CD14-positive monocyte (primary cell): ENCODE measurements around the gene ASTN2. TPM values are rescaled to one million over a fixed set of nuclear protein-coding genes. Genes with fewer than 3 reads are reported as not detected.

Source experiments
- DNase-seq, 3 donors: peaks; one replicate each; pipeline ENCODE4 v3.0.0-alpha.2; 2011 to 2022
- H2AFZ ChIP-seq: 2 replicates; pipeline ENCODE4 v1.6.0; 2012; ENCODE audit warnings: mild to moderate bottlenecking, low read depth, low read length, inconsistent platforms; ENCODE audit not compliant: insufficient read depth, poor library complexity, severe bottlenecking
- H3K27ac ChIP-seq, 2 donors: 1 replicate in 1 of 2; 2 replicates in 1 of 2; pipeline ENCODE4 v1.5.1; 2012 to 2013; ENCODE audit warnings: low read length in 2 of 2, control low read depth in 1 of 2, inconsistent platforms in 1 of 2, low read depth in 1 of 2, mild to moderate bottlenecking in 1 of 2
- H3K27me3 ChIP-seq, 2 donors: one replicate each; pipeline versions ENCODE4 v1.6.0 to v1.6.1; 2011 to 2013; ENCODE audit warnings: low read length in 2 of 2; ENCODE audit not compliant: control insufficient read depth in 2 of 2, insufficient read depth in 2 of 2
- H3K36me3 ChIP-seq, 2 donors: replicated peaks in 1 of 2; 1 replicate in 1 of 2; 2 replicates in 1 of 2; pipeline versions ENCODE4 v1.5.1 to v1.6.1; 2012 to 2013; ENCODE audit warnings: low read length in 2 of 2, control low read depth in 1 of 2, inconsistent platforms in 1 of 2, mild to moderate bottlenecking in 1 of 2; ENCODE audit not compliant: insufficient read depth in 2 of 2, control insufficient read depth in 1 of 2
- H3K4me1 ChIP-seq, 2 donors: 1 replicate in 1 of 2; 2 replicates in 1 of 2; pipeline versions ENCODE4 v1.5.1 to v1.6.1; 2012 to 2013; ENCODE audit warnings: low read length in 2 of 2, control low read depth in 1 of 2, inconsistent platforms in 1 of 2, mild to moderate bottlenecking in 1 of 2, moderate library complexity in 1 of 2; ENCODE audit not compliant: insufficient read depth in 2 of 2, control insufficient read depth in 1 of 2
- H3K4me2 ChIP-seq: replicated peaks from 2 replicates; pipeline ENCODE3; 2012; ENCODE audit warnings: low read length, moderate library complexity, mild to moderate bottlenecking; ENCODE audit not compliant: poor library complexity, severe bottlenecking; ENCODE audit errors: extremely low read depth
- H3K4me3 ChIP-seq, 3 experiments: fragments of 200-600 bp in 1 of 3; sonication (generic) in 1 of 3; replicated peaks in 1 of 3; 1 replicate in 2 of 3; 2 replicates in 1 of 3; pipeline ENCODE4 v1.5.1; 2011 to 2013; ENCODE audit warnings: low read length in 3 of 3, mild to moderate bottlenecking in 3 of 3, control low read depth in 2 of 3, low read depth in 2 of 3, inconsistent platforms in 1 of 3, moderate library complexity in 1 of 3
- H3K79me2 ChIP-seq: 2 replicates; pipeline ENCODE4 v1.6.0; 2012; ENCODE audit warnings: mild to moderate bottlenecking, control low read depth, inconsistent platforms, low read length, moderate library complexity; ENCODE audit not compliant: insufficient read depth
- H3K9ac ChIP-seq: 2 replicates; pipeline ENCODE4 v1.6.0; 2017; ENCODE audit warnings: low read length, mild to moderate bottlenecking; ENCODE audit not compliant: insufficient read depth, poor library complexity, severe bottlenecking
- H3K9me3 ChIP-seq, 2 donors: replicated peaks in 1 of 2; 1 replicate in 1 of 2; 2 replicates in 1 of 2; pipeline versions ENCODE4 v1.5.1 to v1.6.1; 2012 to 2013; ENCODE audit warnings: low read length in 2 of 2, control low read depth in 1 of 2; ENCODE audit not compliant: control insufficient read depth in 1 of 2, insufficient read depth in 1 of 2
- H4K20me1 ChIP-seq: 2 replicates; pipeline ENCODE4 v1.6.0; 2012; ENCODE audit warnings: mild to moderate bottlenecking, low read length, control low read depth, moderate library complexity; ENCODE audit not compliant: insufficient read depth
- H3K27ac Mint-ChIP-seq, 7 donors: one replicate each; pipeline ENCODE4 v1.8.0; 2020; ENCODE audit warnings: mild to moderate bottlenecking in 7 of 7, mixed read lengths in 7 of 7, moderate library complexity in 6 of 7, inconsistent platforms in 2 of 7
- H3K27me3 Mint-ChIP-seq, 3 donors: one replicate each; pipeline ENCODE4 v1.8.0; 2021 to 2022; ENCODE audit warnings: low read depth in 3 of 3, mild to moderate bottlenecking in 3 of 3, mixed read lengths in 3 of 3, moderate library complexity in 3 of 3, inconsistent platforms in 1 of 3
- H3K36me3 Mint-ChIP-seq, 2 donors: one replicate each; pipeline ENCODE4 v1.8.0; 2020; ENCODE audit warnings: mixed read lengths in 2 of 2, inconsistent platforms in 1 of 2, mild to moderate bottlenecking in 1 of 2
- H3K4me1 Mint-ChIP-seq: one replicate; pipeline ENCODE4 v1.8.0; 2020; ENCODE audit warnings: mild to moderate bottlenecking, mixed read lengths
- H3K4me3 Mint-ChIP-seq, 2 donors: one replicate each; pipeline ENCODE4 v1.8.0; 2020; ENCODE audit warnings: mild to moderate bottlenecking in 2 of 2, mixed read lengths in 2 of 2, moderate library complexity in 1 of 2
- H3K9me3 Mint-ChIP-seq, 7 donors: one replicate each; pipeline ENCODE4 v1.8.0; 2020 to 2022; ENCODE audit warnings: mixed read lengths in 7 of 7, mild to moderate bottlenecking in 6 of 7, moderate library complexity in 6 of 7, inconsistent platforms in 2 of 7
- WGBS: methylation state at CpG from one replicate; pipeline ENCODE4 v1.1.5; 2013; ENCODE audit warnings: missing lambda C conversion rate; ENCODE audit not compliant: insufficient coverage; 5-methylcytosine and 5-hydroxymethylcytosine counted together
- intact Hi-C, 2 donors: fragments of 100-400 bp; cut with micrococcal nuclease; formaldehyde crosslinking; loops; one replicate each; pipeline versions ENCODE4 v1.15.0 to v1.15.1; 2023
- polyA plus RNA-seq, 3 donors: library from polyadenylated mRNA; depleted of rRNA in 1 of 3; unstranded in 2 of 3; stranded (reverse) in 1 of 3; fragments of 300-500 nt in 2 of 3; fragments of >200 nt in 1 of 3; fragmentation: Illumina TruSeq in 2 of 3; gene quantifications; 1 replicate in 2 of 3; 2 replicates in 1 of 3; pipeline ENCODE4 v1.2.3, GENCODE V29; 2012 to 2021
- TF ChIP-seq, protein P1 (sequence below): fragments of 200-600 bp; IDR thresholded peaks from one replicate; pipeline ENCODE4 v1.8.0; 2022; ENCODE audit warnings: antibody characterized with exemption, mild to moderate bottlenecking

Gene ASTN2
- polyA plus RNA-seq, 3 donors: not detected

DNA sequence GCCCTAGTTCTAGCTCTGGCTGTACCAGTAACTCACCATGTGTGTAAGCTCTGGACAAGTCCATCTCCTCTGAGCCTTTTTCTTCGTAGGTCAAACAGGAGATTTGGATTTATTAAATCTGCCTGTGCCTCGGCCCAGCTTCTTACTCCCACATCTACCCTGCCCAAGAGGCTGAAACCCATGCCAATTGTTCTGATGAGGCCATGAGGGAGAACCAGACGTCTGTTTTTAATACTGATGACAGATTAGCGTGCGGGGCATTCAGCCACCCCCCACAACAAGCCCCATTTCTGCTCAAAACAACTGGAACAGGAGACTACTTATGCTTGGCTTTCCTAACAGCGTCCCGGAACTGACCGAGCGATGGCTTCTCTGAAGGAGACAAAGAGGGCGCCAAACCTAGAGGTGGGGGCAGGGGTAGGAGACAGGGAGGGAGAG is 808.9 kb downstream of the ASTN2 start:
- Mint-ChIP-seq H3K27me3 (peaks cover 0 to 3% (median 0%) of the 10 kb centered on the region in 3 donors), H3K9me3 (peaks cover 0 to 4% (median 2%) of the 10 kb centered on the region in 7 donors), H3K4me3 (no peak overlapping the region), H3K4me1 (no peaks in the 10 kb centered on the region), H3K36me3 (no peaks in the 10 kb centered on the region), H3K27ac (no peak overlapping the region)
- H4K20me1 ChIP-seq: no peaks in the 10 kb centered on the region
- no peak overlapping the region for H3K9ac ChIP-seq
- H3K79me2 ChIP-seq: no peaks in the 10 kb centered on the region
- no peak overlapping the region for H2AFZ ChIP-seq
- H3K27ac ChIP-seq: no peak overlapping the region
- no peaks in the 10 kb centered on the region for H3K4me1 ChIP-seq
- H3K4me3 ChIP-seq: no peak overlapping the region
- H3K27me3 ChIP-seq: no peaks in the 10 kb centered on the region
- DNase-seq: no peak
- 95% methylated on average over 7 of the region's 10 CpGs for WGBS
- no peaks in the 10 kb centered on the region for H3K9me3 ChIP-seq
- intact Hi-C loops: no loop called here
- no peaks in the 10 kb centered on the region for H3K36me3 ChIP-seq
- TF ChIP-seq, protein P1, sequence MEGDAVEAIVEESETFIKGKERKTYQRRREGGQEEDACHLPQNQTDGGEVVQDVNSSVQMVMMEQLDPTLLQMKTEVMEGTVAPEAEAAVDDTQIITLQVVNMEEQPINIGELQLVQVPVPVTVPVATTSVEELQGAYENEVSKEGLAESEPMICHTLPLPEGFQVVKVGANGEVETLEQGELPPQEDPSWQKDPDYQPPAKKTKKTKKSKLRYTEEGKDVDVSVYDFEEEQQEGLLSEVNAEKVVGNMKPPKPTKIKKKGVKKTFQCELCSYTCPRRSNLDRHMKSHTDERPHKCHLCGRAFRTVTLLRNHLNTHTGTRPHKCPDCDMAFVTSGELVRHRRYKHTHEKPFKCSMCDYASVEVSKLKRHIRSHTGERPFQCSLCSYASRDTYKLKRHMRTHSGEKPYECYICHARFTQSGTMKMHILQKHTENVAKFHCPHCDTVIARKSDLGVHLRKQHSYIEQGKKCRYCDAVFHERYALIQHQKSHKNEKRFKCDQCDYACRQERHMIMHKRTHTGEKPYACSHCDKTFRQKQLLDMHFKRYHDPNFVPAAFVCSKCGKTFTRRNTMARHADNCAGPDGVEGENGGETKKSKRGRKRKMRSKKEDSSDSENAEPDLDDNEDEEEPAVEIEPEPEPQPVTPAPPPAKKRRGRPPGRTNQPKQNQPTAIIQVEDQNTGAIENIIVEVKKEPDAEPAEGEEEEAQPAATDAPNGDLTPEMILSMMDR: no peak
- no peak overlapping the region for H3K4me2 ChIP-seq

DNA sequence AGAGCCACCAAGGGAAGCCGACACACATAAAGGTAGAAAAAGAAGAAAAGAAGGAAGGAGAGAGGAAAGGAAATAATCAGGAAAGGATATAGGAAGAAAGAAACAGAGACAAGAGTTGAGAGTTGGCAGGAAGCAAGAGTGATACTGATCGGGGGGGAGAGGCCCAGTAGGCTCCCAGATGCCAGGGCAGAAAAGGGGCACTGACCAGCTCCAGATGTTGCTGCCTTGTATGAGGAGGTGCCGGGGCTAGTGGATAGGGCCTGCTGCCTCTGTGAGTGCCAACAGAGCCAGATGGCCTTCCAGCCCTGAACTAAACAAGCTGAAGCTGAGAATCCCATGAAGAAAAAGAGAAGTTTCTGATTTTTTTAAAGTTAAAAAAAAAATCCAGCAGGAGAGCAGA is 809.8 kb downstream of the ASTN2 start:
- H3K27me3 ChIP-seq: no peaks in the 10 kb centered on the region
- no peaks in the 10 kb centered on the region for H3K4me1 Mint-ChIP-seq
- TF ChIP-seq, protein P1: no peak
- no peaks in the 10 kb centered on the region for H4K20me1 ChIP-seq
- H3K4me2 ChIP-seq: no peak overlapping the region
- no peaks in the 10 kb centered on the region for H3K4me1 ChIP-seq
- no peak overlapping the region for H2AFZ ChIP-seq
- H3K27me3 Mint-ChIP-seq: peaks cover 0 to 3% (median 0%) of the 10 kb centered on the region in 3 donors
- DNase-seq: no peak
- H3K27ac ChIP-seq: no peak overlapping the region
- WGBS: 84% methylated on average over 3 of the region's 3 CpGs
- H3K27ac Mint-ChIP-seq: no peak overlapping the region
- no peaks in the 10 kb centered on the region for H3K9me3 ChIP-seq
- H3K9ac ChIP-seq: no peak overlapping the region
- intact Hi-C loops: no loop called here
- H3K4me3 ChIP-seq: no peak overlapping the region
- no peaks in the 10 kb centered on the region for H3K79me2 ChIP-seq
- H3K36me3 Mint-ChIP-seq: no peaks in the 10 kb centered on the region
- H3K36me3 ChIP-seq: no peaks in the 10 kb centered on the region
- peaks cover 0 to 3% (median 0%) of the 10 kb centered on the region in 7 donors for H3K9me3 Mint-ChIP-seq
- no peak overlapping the region for H3K4me3 Mint-ChIP-seq
